Measurements from ENCODE around the gene FLVCR2. TPM values are rescaled to one million over a fixed set of nuclear protein-coding genes. Genes with fewer than 3 reads are reported as not detected.
A peak's percentile ranks its signal among the peaks of the same experiment; 100 is the strongest.

Gene FLVCR2
- total and polyA plus RNA-seq, 3 donors from 2014 or later: 38.5 to 49.6 (median 45.0) TPM

GRCh38 chr14:75649773-75650172 lies 71.4 kb downstream of the FLVCR2 start:
- Histone ChIP-seq H3K4me1 (peaks cover 18% of the 10 kb centered on the region), H3K27me3 (no peaks in the 10 kb centered on the region), H3K4me3 (no peak overlapping the region), H3K36me3 (ENCODE audit: low read depth, missing control alignments) (no peaks in the 10 kb centered on the region), H3K9me3 (no peaks in the 10 kb centered on the region), H3K27ac (peak overlapping the region in 1 of 2 donors; percentile 1)
- TF ChIP-seq CTCF (IDR thresholded peaks at IDR 0.05) (no peak), POLR2A (IDR thresholded peaks at IDR 0.05) (no peak)
- no peak for DNase-seq
- intact Hi-C loops (cut with DNase I; ENCODE audit: low total_unique reads): loop anchor here (5.0 kb wide), 1 partner anchor 72 kb away; the partner anchor contains the start of gene FLVCR2
- 89 to 92% methylated on average over 1 of the region's 1 CpG for WGBS, 2 donors

- WGBS, 2 donors: 87 to 93% methylated on average over 5 of the region's 5 CpGs
- Histone ChIP-seq H3K27me3 (no peaks in the 10 kb centered on the region), H3K4me1 (peaks cover 18% of the 10 kb centered on the region), H3K4me3 (no peak overlapping the region), H3K27ac (peak overlapping the region in 1 of 2 donors; percentile 1), H3K9me3 (no peaks in the 10 kb centered on the region), H3K36me3 (ENCODE audit: low read depth, missing control alignments) (no peaks in the 10 kb centered on the region)
- DNase-seq: no peak
- intact Hi-C loops (cut with DNase I; ENCODE audit: low total_unique reads): loop anchor here (5.0 kb wide), 1 partner anchor 73 kb away; the partner anchor contains the start of gene FLVCR2
- TF ChIP-seq POLR2A (IDR thresholded peaks at IDR 0.05): no peak
- no peak for TF ChIP-seq CTCF (IDR thresholded peaks at IDR 0.05)
Measured at GRCh38 chr14:75650253-75651058, 72.0 kb downstream of the FLVCR2 start.

- Histone ChIP-seq H3K4me1 (peaks cover 10% of the 10 kb centered on the region), H3K36me3 (ENCODE audit: low read depth, missing control alignments) (no peaks in the 10 kb centered on the region), H3K4me3 (no peak overlapping the region), H3K27me3 (no peaks in the 10 kb centered on the region), H3K9me3 (no peaks in the 10 kb centered on the region), H3K27ac (no peak overlapping the region)
- intact Hi-C loops (cut with DNase I; ENCODE audit: low total_unique reads): loop anchor here (5.0 kb wide), 1 partner anchor 76 kb away; the partner anchor contains the start of gene FLVCR2
- no peak for DNase-seq
- no peak for TF ChIP-seq POLR2A (IDR thresholded peaks at IDR 0.05)
- TF ChIP-seq CTCF (IDR thresholded peaks at IDR 0.05): no peak
- WGBS, 2 donors: 86 to 89% methylated on average over 1 of the region's 1 CpG
Measured at GRCh38 chr14:75653563-75653962, 75.1 kb downstream of the FLVCR2 start.

- DNase-seq: peak; percentile 88
- Histone ChIP-seq H3K27ac (no peak overlapping the region), H3K9me3 (no peaks in the 10 kb centered on the region), H3K27me3 (no peaks in the 10 kb centered on the region), H3K4me3 (no peak overlapping the region), H3K36me3 (ENCODE audit: low read depth, missing control alignments) (no peaks in the 10 kb centered on the region), H3K4me1 (peaks cover 8% of the 10 kb centered on the region)
- intact Hi-C loops (cut with DNase I; ENCODE audit: low total_unique reads): loop anchor here (5.0 kb wide), 1 partner anchor 77 kb away; the partner anchor contains the start of gene FLVCR2
- TF ChIP-seq CTCF (IDR thresholded peaks at IDR 0.05): peak; percentile 93 to 98 (median 95)
- no peak for TF ChIP-seq POLR2A (IDR thresholded peaks at IDR 0.05)
- WGBS, 2 donors: 10 to 17% methylated on average over 4 of the region's 4 CpGs
Measured at GRCh38 chr14:75654127-75654732, 75.8 kb downstream of the FLVCR2 start.
